A549 (cell line): ENCODE data around the gene SORT1.

ENCODE experiments used
- BHLHE40 ChIP-seq: IDR thresholded peaks from 2 replicates; pipeline ENCODE4 v1.6.1; 2012; ENCODE audit warnings: low read depth, low read length, inconsistent platforms
- CTCF ChIP-seq: fragments of >200 bp; sonication (Bioruptor Twin); formaldehyde crosslinking; IDR thresholded peaks from 3 replicates; pipeline ENCODE4 v1.5.1; 2016
- ESRRA ChIP-seq: fragments of 150-350 bp; IDR thresholded peaks from 2 replicates; pipeline ENCODE4 v1.6.1; 2014; ENCODE audit warnings: mild to moderate bottlenecking, low read length, borderline replicate concordance
- SMC3 ChIP-seq: fragments of >200 bp; sonication (Bioruptor Twin); formaldehyde crosslinking; IDR thresholded peaks from 3 replicates; pipeline ENCODE4 v1.6.1; 2018; ENCODE audit warnings: inconsistent platforms

GRCh38 chr1:109322974-109323373 lies 74.7 kb downstream of the SORT1 start:
- TF ChIP-seq CTCF = no peak
- TF ChIP-seq ESRRA = no peak
- TF ChIP-seq BHLHE40 = no peak
- TF ChIP-seq SMC3 = no peak
